ENCODE measurements around the gene MAP3K6. TPM values are rescaled to one million over a fixed set of nuclear protein-coding genes. Genes with fewer than 3 reads are reported as not detected.
"Not testable (repeated sequence)": the region's sequence is repeated elsewhere in the genome, so short reads cannot be mapped to it uniquely, and the experiment has no call there.

MAP3K6 gene
- polyA plus RNA-seq, 3 donors: 6.8 to 9.3 (median 7.6) TPM

DNA sequence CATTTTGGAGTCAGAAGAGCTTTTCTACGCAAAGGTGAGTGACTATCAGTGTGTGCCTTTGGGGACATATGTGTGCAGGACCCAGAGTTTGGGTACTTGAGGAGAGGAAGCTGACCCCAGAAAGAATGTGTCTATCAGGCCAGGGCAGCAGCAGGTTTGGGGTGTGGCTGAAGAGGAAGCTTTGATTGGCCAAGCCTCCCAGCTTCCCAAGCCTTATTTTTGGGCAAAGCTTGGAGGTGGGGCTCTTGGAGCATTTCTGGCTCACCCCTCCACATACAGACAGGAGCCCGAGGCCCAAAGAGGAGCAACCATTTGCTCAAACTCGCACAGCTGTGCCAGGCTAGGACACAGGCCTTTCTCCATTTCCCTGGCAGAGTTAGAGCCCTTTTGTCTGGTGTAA is 30.3 kb upstream of the MAP3K6 start:
- no peak for DNase-seq (ENCODE audit: low read depth in 3 of 3, low spot score in 2 of 3)

GRCh38 chr1:27395441-27396195 is 28.9 kb upstream of the MAP3K6 start:
- DNase-seq (ENCODE audit: low read depth in 3 of 3, low spot score in 2 of 3): no peak

DNA sequence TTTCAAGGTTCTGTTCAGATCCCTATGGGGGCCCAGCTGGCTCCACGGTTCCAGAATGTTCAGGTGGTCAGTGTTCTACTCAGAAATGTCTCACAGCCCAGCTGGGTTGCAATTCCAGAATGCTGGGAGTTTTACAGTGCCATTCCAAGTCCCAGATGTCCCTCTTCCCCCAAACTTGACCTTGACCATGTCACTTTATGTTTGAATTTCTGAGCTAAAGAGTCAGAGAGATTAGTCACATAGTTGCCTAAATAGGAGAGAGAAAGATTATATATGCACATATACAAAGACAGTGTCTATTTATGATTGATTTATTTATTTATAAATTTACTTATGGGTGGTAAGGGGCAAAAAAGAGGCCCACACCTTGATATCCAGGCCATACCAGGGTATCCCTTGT is 28.2 kb upstream of the MAP3K6 start:
- DNase-seq (ENCODE audit: low read depth in 3 of 3, low spot score in 2 of 3): no peak

- DNase-seq (ENCODE audit: low read depth in 3 of 3, low spot score in 2 of 3): no peak
Measured at GRCh38 chr1:27394282-27394658, 27.5 kb upstream of the MAP3K6 start.

- no peak for DNase-seq (ENCODE audit: low read depth in 3 of 3, low spot score in 2 of 3)
Measured at GRCh38 chr1:27393641-27394281, 27.0 kb upstream of the MAP3K6 start.

- DNase-seq (ENCODE audit: low read depth in 3 of 3, low spot score in 2 of 3): no peak
Measured at GRCh38 chr1:27392778-27393635, 26.2 kb upstream of the MAP3K6 start.

GRCh38 chr1:27392096-27392777 is 25.5 kb upstream of the MAP3K6 start, which contains the start of gene GPR3:
TSS of gene GPR3 (plus strand) at chr1:27392622. CDS start at chr1:27393799, 1,177 bp downstream.
- no peak for DNase-seq (ENCODE audit: low read depth in 3 of 3, low spot score in 2 of 3)

- DNase-seq (ENCODE audit: low read depth in 3 of 3, low spot score in 2 of 3): no peak
Measured at GRCh38 chr1:27391511-27392095, 24.8 kb upstream of the MAP3K6 start.

DNA sequence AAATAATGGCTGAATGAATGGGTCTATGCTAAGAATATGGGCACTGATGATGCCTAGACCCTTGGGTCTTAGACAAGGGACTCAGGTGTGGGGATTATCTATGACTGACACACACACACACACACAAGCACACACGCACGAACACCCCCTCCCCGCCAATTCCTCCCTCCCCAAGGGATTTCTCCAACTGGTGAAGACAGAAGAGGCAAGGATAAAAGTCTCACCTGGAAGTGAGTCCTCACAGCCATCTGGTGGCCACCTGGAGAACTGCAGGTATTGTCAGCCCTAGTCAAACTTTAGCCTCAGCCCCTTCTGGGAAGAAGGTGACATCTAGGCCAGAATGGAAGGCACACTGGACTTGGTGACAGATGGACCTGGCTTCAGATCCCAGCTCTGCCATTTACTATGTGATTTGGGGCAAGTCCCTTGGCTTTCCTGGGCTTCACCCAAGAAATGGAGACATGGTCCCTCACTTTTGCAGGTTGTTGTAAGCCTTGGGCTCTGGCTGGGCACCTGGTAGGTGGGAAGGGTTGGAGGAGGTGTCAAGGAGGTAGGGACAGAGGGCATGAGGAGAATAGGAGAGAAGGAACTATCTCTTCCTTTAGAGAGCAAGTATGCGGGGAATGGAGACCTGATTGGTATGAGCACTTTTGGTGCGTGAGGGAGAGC is 21.7 kb upstream of the MAP3K6 start:
- no peak for DNase-seq (ENCODE audit: low read depth in 3 of 3, low spot score in 2 of 3)

DNA sequence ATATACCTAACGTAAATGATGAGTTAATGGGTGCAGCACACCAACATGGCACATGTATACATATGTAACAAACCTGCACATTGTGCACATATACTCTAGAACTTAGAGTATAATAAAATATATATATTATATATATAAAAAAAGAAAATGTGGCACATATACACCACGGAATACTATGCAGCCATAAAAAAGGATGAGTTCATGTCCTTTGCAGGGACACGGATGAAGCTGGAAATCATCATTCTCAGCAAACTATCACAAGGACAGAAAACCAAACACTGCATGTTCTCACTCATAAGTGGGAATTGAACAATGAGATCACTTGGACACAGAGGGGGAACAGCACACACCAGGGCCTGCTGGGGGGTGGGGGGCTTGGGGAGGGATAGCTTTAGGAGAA is 18.0 kb upstream of the MAP3K6 start:
- DNase-seq (ENCODE audit: low read depth in 3 of 3, low spot score in 2 of 3): not testable (repeated sequence)

DNA sequence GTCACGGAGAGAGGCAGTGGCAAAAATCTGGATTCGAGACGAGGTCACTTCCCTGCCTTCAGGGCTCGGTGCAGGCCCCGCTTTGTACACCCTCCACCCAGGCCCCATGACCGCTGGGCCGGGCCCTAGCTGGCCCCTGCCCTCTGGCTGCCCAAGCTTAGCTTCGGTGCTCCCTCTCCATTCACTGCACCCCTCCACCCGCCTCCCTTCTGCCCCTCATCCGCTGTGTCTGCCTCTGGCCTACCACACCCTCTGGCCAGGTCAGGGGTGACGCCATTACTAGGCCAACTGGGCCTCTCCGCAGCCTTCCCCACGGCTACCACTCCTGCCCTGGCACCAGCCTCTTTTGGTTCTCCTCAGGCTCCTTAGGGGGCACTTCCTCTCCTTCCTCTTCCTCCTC is 16.9 kb upstream of the MAP3K6 start:
- no peak for DNase-seq (ENCODE audit: low read depth in 3 of 3, low spot score in 2 of 3)

GRCh38 chr1:27383039-27383605 is 16.4 kb upstream of the MAP3K6 start, which contains the start of gene CD164L2:
TSS of gene CD164L2 (minus strand) at chr1:27383333. CDS start at chr1:27383239, 94 bp downstream.
- DNase-seq (ENCODE audit: low read depth in 3 of 3, low spot score in 2 of 3): no peak

GRCh38 chr1:27381969-27382762 is 15.4 kb upstream of the MAP3K6 start:
- DNase-seq (ENCODE audit: low read depth in 3 of 3, low spot score in 2 of 3): no peak

GRCh38 chr1:27380766-27381733 is 14.3 kb upstream of the MAP3K6 start:
- DNase-seq (ENCODE audit: low read depth in 3 of 3, low spot score in 2 of 3): no peak

DNA sequence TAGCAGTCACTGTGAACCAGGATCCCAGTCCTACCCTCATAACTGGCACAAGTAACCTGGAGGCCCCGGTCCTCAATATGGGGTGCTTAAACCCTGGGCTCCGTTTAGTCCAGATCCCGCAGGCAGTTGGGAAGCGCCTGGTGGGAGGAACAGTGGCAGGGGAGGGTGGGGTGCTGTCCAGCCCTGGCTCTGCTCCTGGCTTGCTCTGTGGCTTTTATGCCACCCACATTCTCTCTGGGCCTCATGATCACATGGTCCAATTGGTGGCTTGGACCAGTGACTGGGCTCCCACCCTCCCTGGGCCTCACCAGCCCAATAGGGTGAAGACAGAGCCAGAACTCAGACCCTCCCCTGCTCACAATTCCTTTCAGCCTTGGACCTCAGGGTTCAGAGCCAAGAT is 13.5 kb upstream of the MAP3K6 start:
- DNase-seq (ENCODE audit: low read depth in 3 of 3, low spot score in 2 of 3): no peak

GRCh38 chr1:27379564-27380122 is 12.9 kb upstream of the MAP3K6 start:
- no peak for DNase-seq (ENCODE audit: low read depth in 3 of 3, low spot score in 2 of 3)

Measured in right renal cortex interstitium (tissue), 3 donors.